IMR-90 (cell line): ENCODE measurements around the gene STK10.

ENCODE experiments used
- CEBPB ChIP-seq: IDR thresholded peaks from 2 replicates; pipeline ENCODE4 v1.6.1; 2012; ENCODE audit warnings: low read depth, low read length, improper control_type of control experiment
- CTCF ChIP-seq: conservative IDR thresholded peaks from 2 replicates; pipeline ENCODE4 v1.5.1; 2012; ENCODE audit warnings: mild to moderate bottlenecking, low read depth, low read length, improper control_type of control experiment
- MAZ ChIP-seq: IDR thresholded peaks from 2 replicates; pipeline ENCODE4 v1.6.1; 2012; ENCODE audit warnings: low read depth, mild to moderate bottlenecking, low read length, improper control_type of control experiment, moderate library complexity, borderline replicate concordance
- POLR2A ChIP-seq: IDR thresholded peaks from 2 replicates; pipeline ENCODE4 v1.6.1; 2012; ENCODE audit warnings: mild to moderate bottlenecking, low read depth, low read length

- TF ChIP-seq MAZ (no peak), CTCF (no peak), CEBPB (no peak), POLR2A (no peak)
Measured at GRCh38 chr5:172003746-172004145, 184.3 kb downstream of the STK10 start.
